Adrenal gland (tissue), 12 donors: Measurements from ENCODE around the gene SANBR. TPM values are rescaled to one million over a fixed set of nuclear protein-coding genes. Genes with fewer than 3 reads are reported as not detected.

Experiments used
- DNase-seq, 7 donors: peaks; one replicate each; pipeline ENCODE4 v3.0.0-alpha.2; 2019 to 2020
- H3K27ac ChIP-seq, 5 donors: fragments of 200-600 bp; sonication (generic) in 4 of 5; 1 replicate in 3 of 5; 2 replicates in 2 of 5; pipeline versions ENCODE4 v1.5.1 to v1.8.0; 2016 to 2020; ENCODE audit warnings: mild to moderate bottlenecking in 1 of 5
- H3K27me3 ChIP-seq: fragments of 200-600 bp; 2 replicates; pipeline ENCODE4 v1.8.0; 2021
- H3K36me3 ChIP-seq, 2 donors: fragments of 200-600 bp; replicated peaks in 1 of 2; 1 replicate in 1 of 2; 2 replicates in 1 of 2; pipeline versions ENCODE4 v1.5.1 to v1.8.0; 2018 to 2022
- H3K4me1 ChIP-seq, 2 donors: fragments of 200-600 bp; replicated peaks in 1 of 2; 1 replicate in 1 of 2; 2 replicates in 1 of 2; pipeline versions ENCODE4 v1.5.1 to v1.8.0; 2018 to 2021
- H3K4me3 ChIP-seq, 4 donors: fragments of 200-600 bp; sonication (generic) in 3 of 4; one replicate each; pipeline ENCODE4 v1.5.1; 2016 to 2018
- H3K9me3 ChIP-seq, 3 donors: fragments of 200-600 bp; sonication (generic) in 1 of 3; replicated peaks in 1 of 3; 1 replicate in 2 of 3; 2 replicates in 1 of 3; pipeline versions ENCODE4 v1.5.1 to v1.8.0; 2016 to 2021
- CTCF ChIP-seq, 6 experiments: fragments of 450-650 bp in 4 of 6; fragments of 200-600 bp in 2 of 6; sonication (generic) in 1 of 6; IDR thresholded peaks; 1 replicate in 5 of 6; 2 replicates in 1 of 6; pipeline versions ENCODE4 v1.5.1 to v1.8.0; 2016 to 2021; ENCODE audit warnings: antibody characterized with exemption in 6 of 6, mild to moderate bottlenecking in 2 of 6, moderate library complexity in 1 of 6
- POLR2A ChIP-seq, 2 donors: fragments of 450-650 bp; IDR thresholded peaks; one replicate each; pipeline ENCODE4 v1.6.1; 2017; ENCODE audit warnings: antibody characterized with exemption in 2 of 2, mild to moderate bottlenecking in 2 of 2, moderate library complexity in 1 of 2
- WGBS, 4 donors: extraction: QIAGEN DNeasy Blood & Tissue Kit in 2 of 4; methylation state at CpG; one replicate each; pipeline versions ENCODE4 v1.1.5 to v1.1.7; 2013 to 2017; 5-methylcytosine and 5-hydroxymethylcytosine counted together
- intact Hi-C, 2 donors: fragments of 100-400 bp; cut with DNase I; formaldehyde crosslinking; loops; one replicate each; pipeline versions ENCODE4 v1.14.1 to v1.15.0; 2022 to 2023
- polyA plus RNA-seq, 3 donors: library from polyadenylated mRNA; stranded (reverse); fragments of 200-250 nt in 2 of 3; fragments of 350-450 nt in 1 of 3; fragmentation: Illumina TruSeq in 1 of 3; extraction: RNeasy Lipid Tissue Mini Kit (QIAGEN cat#74804) in 1 of 3; gene quantifications; one replicate each; pipeline ENCODE4 v1.2.3, GENCODE V29; 2013 to 2014
- total RNA-seq, 9 donors: library from RNA; depleted of rRNA in 4 of 9; stranded (reverse); fragments of >200 nt in 4 of 9; fragments of 120-200 nt in 1 of 9; fragmentation: NEBNext Ultra II Directional in 1 of 9; extraction: Animal tissue kit (Norgen Biotek cat#: 25700) in 1 of 9; gene quantifications; one replicate each; pipeline versions ENCODE4 v1.1.0 to v1.2.4, GENCODE V29; 2013 to 2023
- donor health status: healthy with polysubstance abuse.
- donor health status: Bipolar disorder and iron deficiency.
- donor health status: DM: yes; HTN: yes; CAD: no.
- donor health status: DM: no; HTN: no; CAD: no.
- donor health status: DM: no; HTN: no; CAD: no.
- donor health status: DM: yes; HTN: yes; CAD: no.

SANBR gene
- total and polyA plus RNA-seq, 12 donors = 1.2 to 7.4 (median 3.3) TPM

GRCh38 chr2:61055557-61055956, 10.1 kb upstream of the SANBR start:
- H3K4me1 ChIP-seq = no peaks in the 10 kb centered on the region
- WGBS, 4 donors = 62 to 67% (median 64%) methylated on average over 2 of the region's 2 CpGs
- peaks cover 0 to 5% of the 10 kb centered on the region in 2 donors for H3K36me3 ChIP-seq
- intact Hi-C loops = no loop called here
- no peaks in the 10 kb centered on the region for H3K27me3 ChIP-seq
- no peak overlapping the region for H3K27ac ChIP-seq
- no peak overlapping the region for H3K4me3 ChIP-seq
- no peaks in the 10 kb centered on the region for H3K9me3 ChIP-seq
- no peak for DNase-seq
- TF ChIP-seq POLR2A (IDR thresholded peaks at IDR 0.05) (no peak), CTCF (IDR thresholded peaks at IDR 0.05) (no peak)

GRCh38 chr2:61057562-61057961, 8.1 kb upstream of the SANBR start:
- H3K4me1 ChIP-seq = no peaks in the 10 kb centered on the region
- no peaks in the 10 kb centered on the region for H3K9me3 ChIP-seq
- H3K36me3 ChIP-seq = no peaks in the 10 kb centered on the region
- H3K27me3 ChIP-seq = no peaks in the 10 kb centered on the region
- no peak for TF ChIP-seq CTCF (IDR thresholded peaks at IDR 0.05)
- no peak for TF ChIP-seq POLR2A (IDR thresholded peaks at IDR 0.05)
- no peak for DNase-seq
- no peak overlapping the region for H3K27ac ChIP-seq
- intact Hi-C loops = no loop called here
- H3K4me3 ChIP-seq = no peak overlapping the region

GRCh38 chr2:61059382-61059781, 6.3 kb upstream of the SANBR start:
- no peak overlapping the region for H3K27ac ChIP-seq
- no peak overlapping the region for H3K4me3 ChIP-seq
- no peaks in the 10 kb centered on the region for H3K27me3 ChIP-seq
- H3K36me3 ChIP-seq = no peaks in the 10 kb centered on the region
- intact Hi-C loops = no loop called here
- DNase-seq = no peak
- TF ChIP-seq CTCF (IDR thresholded peaks at IDR 0.05) (no peak), POLR2A (IDR thresholded peaks at IDR 0.05) (no peak)
- no peaks in the 10 kb centered on the region for H3K4me1 ChIP-seq
- no peaks in the 10 kb centered on the region for H3K9me3 ChIP-seq

- WGBS, 4 donors = 100% methylated on average over 1 of the region's 1 CpG
- Histone ChIP-seq H3K36me3 (peaks cover 0 to 14% of the 10 kb centered on the region in 2 donors), H3K4me1 (no peaks in the 10 kb centered on the region), H3K27me3 (no peaks in the 10 kb centered on the region), H3K4me3 (no peak overlapping the region), H3K27ac (no peak overlapping the region), H3K9me3 (no peaks in the 10 kb centered on the region)
- intact Hi-C loops = no loop called here
- no peak for TF ChIP-seq POLR2A (IDR thresholded peaks at IDR 0.05)
- no peak for TF ChIP-seq CTCF (IDR thresholded peaks at IDR 0.05)
- no peak for DNase-seq
These were observed 8.4 kb downstream of the SANBR start for GRCh38 chr2:61074100-61074499.
